Measurements from ENCODE around the gene KCNH5.

Gene KCNH5

GRCh38 chr14:62734831-62735230, 310.4 kb downstream of the KCNH5 start:
- no peak for DNase-seq

DNA sequence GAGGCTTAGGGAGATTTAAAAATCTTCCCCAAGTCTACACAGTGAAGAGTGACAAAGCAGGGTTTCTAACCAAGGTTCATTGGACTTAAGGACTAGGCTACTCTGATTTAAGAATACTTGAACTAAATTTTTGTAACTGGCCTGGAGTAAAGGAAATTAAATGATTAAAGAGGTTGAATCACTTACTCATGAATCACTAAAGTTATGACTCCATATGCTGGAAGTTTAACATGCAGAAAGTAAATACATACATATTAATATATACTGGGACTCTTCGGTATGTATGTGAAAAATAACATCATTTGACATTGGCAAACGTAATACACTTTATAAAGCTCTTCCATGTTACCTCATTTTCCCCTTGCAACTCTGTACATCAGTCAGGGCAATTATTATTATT, 322.9 kb downstream of the KCNH5 start:
- DNase-seq: no peak

GRCh38 chr14:62718629-62719028, 326.6 kb downstream of the KCNH5 start:
- DNase-seq: no peak

DNA sequence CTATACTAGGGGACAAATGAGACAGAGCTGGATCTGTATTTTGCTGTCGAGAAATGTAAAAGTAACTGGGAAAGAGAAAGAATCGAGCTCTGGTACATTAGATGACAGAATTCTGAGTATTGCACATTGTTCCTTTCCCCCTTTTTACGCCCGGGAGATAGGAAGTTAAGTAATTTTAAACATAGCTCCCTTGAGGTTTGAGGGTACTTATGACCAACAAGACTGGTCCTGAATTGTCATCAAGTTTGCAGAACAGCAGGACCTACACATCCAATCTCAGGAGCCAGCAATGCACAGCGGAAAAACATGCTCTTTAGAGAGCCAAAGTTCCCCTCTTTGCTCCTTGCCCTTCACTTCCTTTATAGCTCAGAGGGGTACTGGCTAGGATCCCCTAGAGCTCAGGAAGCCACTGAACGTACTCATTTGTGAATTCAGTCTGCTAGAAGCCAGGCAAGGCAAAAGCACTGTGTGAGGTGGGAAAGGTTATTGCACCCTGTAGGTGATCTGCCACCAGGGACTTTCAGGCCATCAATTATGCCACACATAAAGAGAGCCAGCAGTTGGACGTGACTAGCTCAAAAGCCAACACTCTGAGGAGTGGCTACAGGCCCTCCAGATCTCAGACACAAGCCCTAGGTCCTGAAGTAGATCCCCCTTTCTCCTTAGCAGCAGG, 333.8 kb downstream of the KCNH5 start:
- DNase-seq: no peak

- DNase-seq: no peak
Measured at GRCh38 chr14:62710811-62711210, 334.4 kb downstream of the KCNH5 start.

DNA sequence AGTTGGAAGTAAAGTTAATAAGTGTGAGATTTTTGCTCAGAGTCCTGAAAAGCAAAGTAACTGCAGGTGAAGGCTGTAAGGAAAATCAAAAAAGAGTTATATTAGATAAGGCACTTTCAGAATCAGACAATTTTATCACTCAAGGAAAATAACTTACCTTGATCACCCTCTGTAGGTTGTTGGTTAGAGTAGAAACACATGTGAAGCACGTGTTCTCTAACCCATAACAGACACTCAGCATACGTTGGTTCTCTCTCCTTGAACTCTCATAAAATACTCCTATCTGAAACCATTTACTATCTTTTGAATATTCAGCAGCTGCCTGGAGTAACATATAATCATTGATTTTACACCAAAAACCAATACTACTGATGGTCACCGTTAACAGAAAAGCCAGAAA, 335.5 kb downstream of the KCNH5 start:
- DNase-seq: no peak

- no peak for DNase-seq
Measured at GRCh38 chr14:62706217-62706616, 339.0 kb downstream of the KCNH5 start.

- no peak for DNase-seq
Measured at GRCh38 chr14:62697461-62697860, 347.8 kb downstream of the KCNH5 start.

- no peak for DNase-seq
Measured at GRCh38 chr14:62696929-62697328, 348.3 kb downstream of the KCNH5 start.

GRCh38 chr14:62696331-62696924, 348.8 kb downstream of the KCNH5 start:
- DNase-seq: no peak

- DNase-seq: no peak
Measured at GRCh38 chr14:62694075-62694474, 351.2 kb downstream of the KCNH5 start.

DNA sequence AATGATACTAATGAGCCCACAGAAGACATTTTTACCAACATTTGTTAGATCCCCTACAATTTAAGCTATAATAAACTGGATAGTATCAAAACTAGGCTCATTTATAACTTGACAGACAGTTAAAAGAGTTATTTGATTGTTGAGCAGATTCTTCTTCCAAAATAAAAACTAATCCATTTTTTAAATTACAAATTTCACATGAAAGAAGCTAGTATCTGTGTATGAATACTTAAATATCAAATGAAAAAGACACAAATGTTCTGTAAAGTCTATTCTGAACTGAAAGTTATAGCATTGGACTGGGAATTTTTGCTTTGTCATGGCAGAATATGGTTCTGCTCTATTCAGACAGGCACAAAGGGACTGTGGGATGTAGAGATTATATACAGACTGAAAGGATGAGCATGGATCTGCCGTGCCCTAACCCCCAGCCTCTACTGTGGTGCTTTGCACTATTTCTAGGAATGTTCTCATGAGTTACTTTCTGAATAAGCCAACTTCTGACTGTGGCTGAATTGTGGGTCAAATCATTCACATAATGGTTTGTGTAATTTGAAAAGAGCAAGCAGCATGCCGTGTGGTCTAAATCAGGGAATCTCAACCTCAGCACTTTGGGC, 352.7 kb downstream of the KCNH5 start:
- DNase-seq: no peak

DNA sequence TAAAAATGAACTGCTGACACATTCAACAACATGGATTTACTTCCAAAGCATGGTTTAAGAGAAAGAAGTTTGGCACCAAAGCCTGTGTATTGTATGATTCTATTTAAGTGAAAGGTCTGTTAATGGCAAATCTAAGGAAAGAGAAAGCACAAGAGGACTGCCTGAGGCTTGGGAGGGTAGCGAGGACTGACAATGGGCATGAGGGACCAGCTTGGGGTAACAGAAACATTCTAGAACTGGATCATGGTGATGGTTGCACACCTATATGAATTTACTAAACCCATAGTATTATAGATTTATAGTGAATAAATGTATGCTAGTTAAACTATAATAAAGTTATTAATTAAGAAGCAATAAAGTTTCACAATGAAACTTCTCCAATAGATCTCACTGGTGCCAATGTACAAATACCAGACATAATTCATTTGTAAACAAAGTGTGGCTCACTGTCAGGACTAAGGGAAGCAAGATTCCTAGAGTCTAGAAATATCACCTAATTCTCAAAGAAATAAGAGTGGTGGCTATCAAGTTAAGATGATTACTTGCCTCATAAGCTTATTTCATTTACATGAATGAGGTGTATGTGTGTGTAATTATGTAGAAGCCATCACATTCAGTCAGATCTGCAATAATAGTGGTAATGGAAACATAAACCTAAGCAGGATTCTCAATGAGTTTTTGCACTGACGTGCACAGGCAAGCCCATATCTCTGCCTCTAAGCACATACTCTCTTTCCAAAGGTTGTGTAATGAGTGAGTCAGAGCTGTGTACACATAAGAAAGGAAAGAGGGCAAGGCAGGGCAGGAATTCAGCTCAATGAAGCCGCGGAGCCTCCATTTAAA, 353.4 kb downstream of the KCNH5 start:
- no peak for DNase-seq

DNA sequence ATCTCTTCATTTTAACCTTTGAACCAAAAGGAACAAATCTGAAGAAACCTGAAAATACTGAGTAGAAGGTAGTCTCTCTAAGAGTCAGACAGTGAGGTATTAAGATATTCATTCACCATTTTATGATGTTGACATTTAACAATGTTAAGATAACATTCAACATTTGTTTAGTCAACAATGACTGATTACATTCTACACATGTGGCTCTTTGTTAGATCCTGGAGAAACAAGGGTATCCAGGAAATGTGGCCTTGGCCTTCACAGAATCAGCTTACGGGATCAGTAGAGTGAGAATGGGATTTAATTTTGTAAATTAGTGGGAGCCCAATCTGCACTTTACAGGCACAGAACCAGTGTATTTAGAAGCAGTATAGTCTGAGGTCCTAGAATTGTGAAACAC, 355.5 kb downstream of the KCNH5 start:
- no peak for DNase-seq

GRCh38 chr14:62687818-62688217, 357.4 kb downstream of the KCNH5 start:
- DNase-seq: no peak

- no peak for DNase-seq
Measured at GRCh38 chr14:62684376-62684775, 360.9 kb downstream of the KCNH5 start.

GRCh38 chr14:62682208-62682607, 363.1 kb downstream of the KCNH5 start:
- DNase-seq: no peak

- no peak for DNase-seq
Measured at GRCh38 chr14:62674563-62675237, 370.6 kb downstream of the KCNH5 start.

GRCh38 chr14:62673014-62673755, 372.1 kb downstream of the KCNH5 start:
- DNase-seq: no peak

- no peak for DNase-seq
Measured at GRCh38 chr14:62670526-62670925, 374.7 kb downstream of the KCNH5 start.

DNA sequence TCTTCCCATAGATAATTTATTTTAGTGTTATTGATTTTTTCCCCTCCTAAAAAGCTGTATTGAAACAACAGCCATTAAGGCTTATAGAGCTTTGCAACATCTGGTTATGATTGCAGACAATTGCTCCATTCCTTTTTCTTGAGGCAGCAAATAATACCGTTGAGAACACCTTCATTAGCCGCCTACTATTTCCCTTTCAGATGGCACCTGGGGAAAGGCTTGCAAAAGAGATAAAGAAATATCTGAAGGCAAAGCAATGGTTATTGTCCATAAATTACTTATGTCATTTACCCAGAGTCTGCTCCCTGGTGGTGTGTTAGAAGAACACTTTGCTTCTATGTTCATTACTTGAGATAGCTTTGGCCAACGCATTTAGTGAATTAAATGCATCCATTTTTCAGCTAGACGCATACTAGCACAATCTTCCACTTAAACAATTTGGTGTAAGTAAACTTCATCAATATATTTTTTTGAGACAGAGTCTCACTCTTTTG, 377.8 kb downstream of the KCNH5 start:
- no peak for DNase-seq

- no peak for DNase-seq
Measured at GRCh38 chr14:62665286-62665685, 380.0 kb downstream of the KCNH5 start.
